HL-60 (cell line): ENCODE measurements around the gene AK5.

Source experiments
- DNase-seq, 2 experiments: peaks; one replicate each; pipeline ENCODE4 v3.0.0-alpha.2; 2010 to 2020; ENCODE audit warnings: low read depth in 1 of 2, low spot score in 1 of 2
- H3K27ac ChIP-seq: fragments of 250-450 bp; sonication (Bioruptor Pico); replicated peaks from 2 replicates; pipeline ENCODE4 v1.5.1; 2020; ENCODE audit warnings: mild to moderate bottlenecking, moderate library complexity
- H3K27me3 ChIP-seq: fragments of 250-450 bp; sonication (Bioruptor Pico); 2 replicates; pipeline ENCODE4 v1.5.1; 2021; ENCODE audit warnings: mild to moderate bottlenecking, moderate library complexity; ENCODE audit not compliant: insufficient read depth, poor library complexity, severe bottlenecking
- H3K4me3 ChIP-seq: replicated peaks from 2 replicates; pipeline ENCODE4 v1.5.1; 2011; ENCODE audit warnings: mild to moderate bottlenecking, control low read depth, low read length; ENCODE audit not compliant: insufficient read depth
- GABPA ChIP-seq: IDR thresholded peaks from 2 replicates; pipeline ENCODE4 v1.6.1; 2012; ENCODE audit warnings: low read depth
- POLR2AphosphoS5 ChIP-seq: IDR thresholded peaks from 2 replicates; pipeline ENCODE4 v1.6.1; 2012; ENCODE audit warnings: low read depth
- REST ChIP-seq: IDR thresholded peaks from 2 replicates; pipeline ENCODE4 v1.6.1; 2012; ENCODE audit warnings: low read depth; ENCODE audit not compliant: insufficient replicate concordance
- SPI1 ChIP-seq: IDR thresholded peaks from 2 replicates; pipeline ENCODE4 v1.6.1; 2012; ENCODE audit warnings: low read depth, mild to moderate bottlenecking, borderline replicate concordance
- TF ChIP-seq, protein P1 (sequence below): IDR thresholded peaks from one replicate; pipeline ENCODE4 v1.5.1; 2011; ENCODE audit warnings: low read length, control low read depth, inconsistent platforms; ENCODE audit not compliant: insufficient read depth

Gene AK5

DNA sequence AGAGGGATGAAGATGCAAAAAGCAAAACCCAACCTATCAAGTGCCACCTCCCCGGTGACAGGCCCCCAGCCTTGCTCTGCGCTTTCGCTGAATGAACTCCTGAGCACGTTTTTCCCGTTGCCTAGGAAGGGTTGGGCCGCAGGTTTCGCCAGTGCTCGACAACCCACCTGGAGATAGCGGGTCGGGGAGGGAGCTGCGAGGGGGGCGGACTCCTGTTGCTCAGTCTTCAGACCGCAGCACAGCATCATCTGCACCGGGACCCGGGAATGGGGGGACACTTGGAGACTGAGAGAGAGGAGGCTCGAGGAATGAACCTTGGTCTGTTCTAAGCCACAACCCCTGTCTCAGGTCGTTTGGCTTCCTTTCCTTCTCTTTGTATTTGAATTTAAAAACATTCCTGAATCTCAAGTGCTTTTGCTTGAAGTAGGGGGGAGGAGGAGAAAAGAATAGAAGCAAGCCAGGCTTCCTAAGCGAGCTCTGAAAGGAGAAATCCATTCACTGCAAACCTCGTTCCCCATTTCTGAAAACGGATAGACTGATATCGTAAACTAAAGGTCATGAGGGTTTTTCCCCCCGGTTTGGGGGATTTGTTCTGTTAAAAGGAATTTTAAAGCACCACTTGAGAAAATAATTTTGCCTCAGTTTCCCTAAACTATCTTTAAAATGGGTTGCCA lies 1.2 kb downstream of the AK5 start:
- peak overlapping the region; percentile 55 for H3K4me3 ChIP-seq
- H3K27me3 ChIP-seq = peaks cover 8% of the 10 kb centered on the region
- DNase-seq = no peak
- TF ChIP-seq, protein P1, sequence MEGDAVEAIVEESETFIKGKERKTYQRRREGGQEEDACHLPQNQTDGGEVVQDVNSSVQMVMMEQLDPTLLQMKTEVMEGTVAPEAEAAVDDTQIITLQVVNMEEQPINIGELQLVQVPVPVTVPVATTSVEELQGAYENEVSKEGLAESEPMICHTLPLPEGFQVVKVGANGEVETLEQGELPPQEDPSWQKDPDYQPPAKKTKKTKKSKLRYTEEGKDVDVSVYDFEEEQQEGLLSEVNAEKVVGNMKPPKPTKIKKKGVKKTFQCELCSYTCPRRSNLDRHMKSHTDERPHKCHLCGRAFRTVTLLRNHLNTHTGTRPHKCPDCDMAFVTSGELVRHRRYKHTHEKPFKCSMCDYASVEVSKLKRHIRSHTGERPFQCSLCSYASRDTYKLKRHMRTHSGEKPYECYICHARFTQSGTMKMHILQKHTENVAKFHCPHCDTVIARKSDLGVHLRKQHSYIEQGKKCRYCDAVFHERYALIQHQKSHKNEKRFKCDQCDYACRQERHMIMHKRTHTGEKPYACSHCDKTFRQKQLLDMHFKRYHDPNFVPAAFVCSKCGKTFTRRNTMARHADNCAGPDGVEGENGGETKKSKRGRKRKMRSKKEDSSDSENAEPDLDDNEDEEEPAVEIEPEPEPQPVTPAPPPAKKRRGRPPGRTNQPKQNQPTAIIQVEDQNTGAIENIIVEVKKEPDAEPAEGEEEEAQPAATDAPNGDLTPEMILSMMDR = no peak
- TF ChIP-seq GABPA = no peak
- H3K27ac ChIP-seq = no peak overlapping the region

- no peak for DNase-seq
- Histone ChIP-seq H3K27ac (no peak overlapping the region), H3K27me3 (peaks cover 8% of the 10 kb centered on the region), H3K4me3 (no peak overlapping the region)
- TF ChIP-seq GABPA (no peak), SPI1 (no peak), POLR2AphosphoS5 (no peak), REST (no peak)
- TF ChIP-seq, protein P1 = no peak
Measured at GRCh38 chr1:77283701-77284425, 2.0 kb downstream of the AK5 start.

- Histone ChIP-seq H3K27ac (no peak overlapping the region), H3K4me3 (no peak overlapping the region), H3K27me3 (peaks cover 2% of the 10 kb centered on the region)
- no peak for DNase-seq
- TF ChIP-seq GABPA = no peak
- TF ChIP-seq POLR2AphosphoS5 = no peak
- no peak for TF ChIP-seq SPI1
- TF ChIP-seq, protein P1 = no peak
- no peak for TF ChIP-seq REST
Measured at GRCh38 chr1:77287535-77287934, 5.7 kb downstream of the AK5 start.
